Liver (tissue), 9 donors: ENCODE measurements around the gene HYKK. TPM values are rescaled to one million over a fixed set of nuclear protein-coding genes. Genes with fewer than 3 reads are reported as not detected.

Source experiments
- DNase-seq: peaks from one replicate; pipeline ENCODE4 v3.0.0-alpha.2; 2017; ENCODE audit warnings: low spot score
- H3K27ac ChIP-seq, 2 donors: one replicate each; pipeline ENCODE4 v1.7.0; 2013; ENCODE audit warnings: inconsistent platforms in 2 of 2, low read length in 2 of 2, control low read depth in 1 of 2, low read depth in 1 of 2, mild to moderate bottlenecking in 1 of 2
- H3K27me3 ChIP-seq, 4 donors: one replicate each; pipeline versions ENCODE4 v1.6.1 to v1.7.0; 2013; ENCODE audit warnings: low read length in 3 of 4, inconsistent platforms in 1 of 4, mild to moderate bottlenecking in 1 of 4, moderate library complexity in 1 of 4; ENCODE audit not compliant: control insufficient read depth in 4 of 4, insufficient read depth in 4 of 4
- H3K36me3 ChIP-seq, 4 donors: one replicate each; pipeline versions ENCODE4 v1.6.1 to v1.7.0; 2013; ENCODE audit warnings: low read length in 3 of 4, mild to moderate bottlenecking in 3 of 4, low read depth in 1 of 4, moderate library complexity in 1 of 4; ENCODE audit not compliant: control insufficient read depth in 4 of 4, insufficient read depth in 3 of 4
- H3K4me1 ChIP-seq, 4 donors: one replicate each; pipeline versions ENCODE4 v1.6.1 to v1.7.0; 2013; ENCODE audit warnings: low read length in 3 of 4, mild to moderate bottlenecking in 3 of 4, moderate library complexity in 1 of 4; ENCODE audit not compliant: control insufficient read depth in 4 of 4, insufficient read depth in 4 of 4
- H3K4me3 ChIP-seq, 3 donors: one replicate each; pipeline versions ENCODE4 v1.6.1 to v1.7.0; 2013; ENCODE audit warnings: low read length in 3 of 3, control low read depth in 1 of 3, low read depth in 1 of 3, mild to moderate bottlenecking in 1 of 3
- H3K9ac ChIP-seq, 2 donors: one replicate each; pipeline ENCODE4 v1.7.0; 2013; ENCODE audit warnings: low read length in 2 of 2, mild to moderate bottlenecking in 2 of 2, moderate library complexity in 2 of 2, control low read depth in 1 of 2, low read depth in 1 of 2
- H3K9me3 ChIP-seq, 4 donors: one replicate each; pipeline versions ENCODE4 v1.6.1 to v1.7.0; 2013; ENCODE audit warnings: low read length in 3 of 4; ENCODE audit not compliant: control insufficient read depth in 4 of 4
- EGR1 ChIP-seq, 2 donors: IDR thresholded peaks; 2 replicates each; pipeline ENCODE4 v1.6.1; 2016 to 2018; ENCODE audit warnings: antibody characterized with exemption in 2 of 2, low read depth in 2 of 2
- FOXA1 ChIP-seq: IDR thresholded peaks from 2 replicates; pipeline ENCODE4 v1.6.1; 2016; ENCODE audit warnings: antibody characterized with exemption
- FOXA2 ChIP-seq: IDR thresholded peaks from 2 replicates; pipeline ENCODE4 v1.6.1; 2016; ENCODE audit warnings: antibody characterized with exemption
- GABPA ChIP-seq, 2 donors: IDR thresholded peaks in 1 of 2; conservative IDR thresholded peaks in 1 of 2; 2 replicates each; pipeline ENCODE4 v1.6.1; 2016; ENCODE audit warnings: antibody characterized with exemption in 2 of 2, mild to moderate bottlenecking in 1 of 2, moderate library complexity in 1 of 2
- HNF4A ChIP-seq, 2 donors: conservative IDR thresholded peaks; 2 replicates each; pipeline ENCODE4 v1.6.1; 2016; ENCODE audit warnings: antibody characterized with exemption in 2 of 2, mild to moderate bottlenecking in 2 of 2
- HNF4G ChIP-seq: IDR thresholded peaks from 2 replicates; pipeline ENCODE4 v1.6.1; 2016; ENCODE audit warnings: antibody characterized with exemption
- JUND ChIP-seq, 2 donors: IDR thresholded peaks; 2 replicates each; pipeline ENCODE4 v1.6.1; 2016; ENCODE audit warnings: antibody characterized with exemption in 2 of 2
- NR2F2 ChIP-seq: IDR thresholded peaks from 2 replicates; pipeline ENCODE4 v1.6.1; 2016; ENCODE audit warnings: antibody characterized with exemption
- RAD21 ChIP-seq, 2 donors: IDR thresholded peaks; 2 replicates each; pipeline ENCODE4 v1.6.1; 2016; ENCODE audit warnings: antibody characterized with exemption in 2 of 2, mild to moderate bottlenecking in 2 of 2
- REST ChIP-seq: IDR thresholded peaks from 2 replicates; pipeline ENCODE4 v1.6.1; 2016; ENCODE audit warnings: antibody characterized with exemption, mild to moderate bottlenecking
- RXRA ChIP-seq, 2 donors: IDR thresholded peaks; 2 replicates each; pipeline ENCODE4 v1.6.1; 2017 to 2018; ENCODE audit warnings: antibody characterized with exemption in 2 of 2, mild to moderate bottlenecking in 1 of 2
- SP1 ChIP-seq: IDR thresholded peaks from 2 replicates; pipeline ENCODE4 v1.6.1; 2018; ENCODE audit warnings: antibody characterized with exemption, mild to moderate bottlenecking
- TAF1 ChIP-seq: conservative IDR thresholded peaks from 2 replicates; pipeline ENCODE4 v1.6.1; 2016; ENCODE audit warnings: antibody characterized with exemption, mild to moderate bottlenecking
- YY1 ChIP-seq: IDR thresholded peaks from 2 replicates; pipeline ENCODE4 v1.6.1; 2016; ENCODE audit warnings: antibody characterized with exemption, mild to moderate bottlenecking
- WGBS: extraction: QIAGEN DNeasy Blood & Tissue Kit; methylation state at CpG from one replicate; pipeline ENCODE4 v1.1.7; 2013; 5-methylcytosine and 5-hydroxymethylcytosine counted together
- polyA plus RNA-seq, 2 donors: library from polyadenylated mRNA; stranded (reverse) in 1 of 2; unstranded in 1 of 2; fragments of 200-250 nt in 1 of 2; fragments of >200 nt in 1 of 2; fragmentation: Nextera tagmentation in 1 of 2; extraction: Ambion mirVana in 1 of 2; gene quantifications; one replicate each; pipeline versions ENCODE4 v1.2.1 to v1.2.3, GENCODE V29; 2013 to 2015
- total RNA-seq, 2 donors: library from RNA; depleted of rRNA; stranded (reverse); fragments of >200 nt; gene quantifications; one replicate each; pipeline ENCODE4 v1.2.3, GENCODE V29; 2014
- TF ChIP-seq, protein P1 (sequence below): fragments of 150-350 bp; IDR thresholded peaks from 2 replicates; pipeline ENCODE4 v1.5.1; 2017; ENCODE audit warnings: improper control_type of control experiment, low read depth, low read length; ENCODE audit not compliant: missing input control
- TF ChIP-seq, protein P2 (sequence below): IDR thresholded peaks from 2 replicates; pipeline ENCODE4 v1.6.1; 2016; ENCODE audit warnings: antibody characterized with exemption
- TF ChIP-seq, protein P3 (sequence below): IDR thresholded peaks from 2 replicates; pipeline ENCODE4 v1.6.1; 2016; ENCODE audit warnings: antibody characterized with exemption
- TF ChIP-seq, protein P4 (sequence below): IDR thresholded peaks from 2 replicates; pipeline ENCODE4 v1.6.1; 2016; ENCODE audit warnings: antibody characterized with exemption
- donor health status: healthy.
- donor health status: healthy.
- donor health status: healthy.
- donor health status: healthy.
- donor health status: healthy.

Gene HYKK
- total and polyA plus RNA-seq, 4 donors, result 1.7 to 7.7 (median 2.2) TPM

DNA sequence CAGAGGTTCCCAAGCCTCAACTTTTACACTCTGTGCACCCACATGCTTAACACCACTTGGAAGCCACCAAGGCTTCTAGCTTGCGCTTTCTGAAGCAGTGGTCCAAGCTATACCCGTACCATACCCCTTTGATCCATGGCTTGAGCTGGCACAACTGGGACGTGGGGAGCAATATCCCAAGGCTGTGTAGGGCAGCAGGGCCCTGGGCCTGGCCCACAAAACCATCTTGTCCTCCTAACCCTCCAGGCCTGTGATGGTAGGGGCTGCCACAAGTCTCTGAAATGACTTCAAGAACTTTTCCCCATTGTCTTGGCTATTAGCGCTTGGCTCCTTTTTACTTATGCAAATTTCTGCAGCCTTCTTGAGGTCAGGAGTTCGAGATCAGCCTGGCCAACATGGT is 16.9 kb downstream of the HYKK start:
- DNase-seq, result no peak
- no peak for TF ChIP-seq RXRA (IDR thresholded peaks at IDR 0.05)
- TF ChIP-seq, protein P1, sequence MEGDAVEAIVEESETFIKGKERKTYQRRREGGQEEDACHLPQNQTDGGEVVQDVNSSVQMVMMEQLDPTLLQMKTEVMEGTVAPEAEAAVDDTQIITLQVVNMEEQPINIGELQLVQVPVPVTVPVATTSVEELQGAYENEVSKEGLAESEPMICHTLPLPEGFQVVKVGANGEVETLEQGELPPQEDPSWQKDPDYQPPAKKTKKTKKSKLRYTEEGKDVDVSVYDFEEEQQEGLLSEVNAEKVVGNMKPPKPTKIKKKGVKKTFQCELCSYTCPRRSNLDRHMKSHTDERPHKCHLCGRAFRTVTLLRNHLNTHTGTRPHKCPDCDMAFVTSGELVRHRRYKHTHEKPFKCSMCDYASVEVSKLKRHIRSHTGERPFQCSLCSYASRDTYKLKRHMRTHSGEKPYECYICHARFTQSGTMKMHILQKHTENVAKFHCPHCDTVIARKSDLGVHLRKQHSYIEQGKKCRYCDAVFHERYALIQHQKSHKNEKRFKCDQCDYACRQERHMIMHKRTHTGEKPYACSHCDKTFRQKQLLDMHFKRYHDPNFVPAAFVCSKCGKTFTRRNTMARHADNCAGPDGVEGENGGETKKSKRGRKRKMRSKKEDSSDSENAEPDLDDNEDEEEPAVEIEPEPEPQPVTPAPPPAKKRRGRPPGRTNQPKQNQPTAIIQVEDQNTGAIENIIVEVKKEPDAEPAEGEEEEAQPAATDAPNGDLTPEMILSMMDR, result no peak
- TF ChIP-seq, protein P2, sequence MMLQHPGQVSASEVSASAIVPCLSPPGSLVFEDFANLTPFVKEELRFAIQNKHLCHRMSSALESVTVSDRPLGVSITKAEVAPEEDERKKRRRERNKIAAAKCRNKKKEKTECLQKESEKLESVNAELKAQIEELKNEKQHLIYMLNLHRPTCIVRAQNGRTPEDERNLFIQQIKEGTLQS, result no peak
- no peak for TF ChIP-seq SP1
- TF ChIP-seq HNF4A (conservative IDR thresholded peaks at IDR 0.05), result no peak
- no peak for TF ChIP-seq RAD21 (IDR thresholded peaks at IDR 0.05)
- no peak for TF ChIP-seq REST
- TF ChIP-seq NR2F2, result no peak
- TF ChIP-seq, protein P3, sequence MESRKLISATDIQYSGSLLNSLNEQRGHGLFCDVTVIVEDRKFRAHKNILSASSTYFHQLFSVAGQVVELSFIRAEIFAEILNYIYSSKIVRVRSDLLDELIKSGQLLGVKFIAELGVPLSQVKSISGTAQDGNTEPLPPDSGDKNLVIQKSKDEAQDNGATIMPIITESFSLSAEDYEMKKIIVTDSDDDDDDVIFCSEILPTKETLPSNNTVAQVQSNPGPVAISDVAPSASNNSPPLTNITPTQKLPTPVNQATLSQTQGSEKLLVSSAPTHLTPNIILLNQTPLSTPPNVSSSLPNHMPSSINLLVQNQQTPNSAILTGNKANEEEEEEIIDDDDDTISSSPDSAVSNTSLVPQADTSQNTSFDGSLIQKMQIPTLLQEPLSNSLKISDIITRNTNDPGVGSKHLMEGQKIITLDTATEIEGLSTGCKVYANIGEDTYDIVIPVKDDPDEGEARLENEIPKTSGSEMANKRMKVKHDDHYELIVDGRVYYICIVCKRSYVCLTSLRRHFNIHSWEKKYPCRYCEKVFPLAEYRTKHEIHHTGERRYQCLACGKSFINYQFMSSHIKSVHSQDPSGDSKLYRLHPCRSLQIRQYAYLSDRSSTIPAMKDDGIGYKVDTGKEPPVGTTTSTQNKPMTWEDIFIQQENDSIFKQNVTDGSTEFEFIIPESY, result no peak
- TF ChIP-seq TAF1, result no peak
- no peak for TF ChIP-seq JUND (IDR thresholded peaks at IDR 0.05)
- no peak for TF ChIP-seq EGR1 (IDR thresholded peaks at IDR 0.05; ENCODE audit: low read depth in 2 of 2)
- no peak for TF ChIP-seq HNF4G
- no peak for TF ChIP-seq GABPA (IDR thresholded peaks at IDR 0.05 in 1 of 2, conservative IDR thresholded peaks at IDR 0.05 in 1 of 2)
- TF ChIP-seq FOXA2, result no peak
- TF ChIP-seq, protein P4, sequence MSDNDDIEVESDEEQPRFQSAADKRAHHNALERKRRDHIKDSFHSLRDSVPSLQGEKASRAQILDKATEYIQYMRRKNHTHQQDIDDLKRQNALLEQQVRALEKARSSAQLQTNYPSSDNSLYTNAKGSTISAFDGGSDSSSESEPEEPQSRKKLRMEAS, result no peak
- no peak for TF ChIP-seq YY1
- TF ChIP-seq FOXA1, result no peak
- peaks cover 0 to 3% (median 0%) of the 10 kb centered on the region in 4 donors for H3K4me1 ChIP-seq
- no peaks in the 10 kb centered on the region for H3K36me3 ChIP-seq
- H3K9ac ChIP-seq, result no peak overlapping the region
- no peaks in the 10 kb centered on the region for H3K9me3 ChIP-seq
- H3K27me3 ChIP-seq, result no peaks in the 10 kb centered on the region
- H3K4me3 ChIP-seq, result no peak overlapping the region
- WGBS, result 98% methylated on average over 5 of the region's 5 CpGs
- H3K27ac ChIP-seq, result no peak overlapping the region
